Caco-2 (cell line): ENCODE measurements around the gene VTN. TPM values are rescaled to one million over a fixed set of nuclear protein-coding genes. Genes with fewer than 3 reads are reported as not detected.

Source experiments
- BruUV-seq: library from RNA; stranded (reverse); fragments of 400-500 nt; replicated peaks from 2 replicates; lab custom pipeline; 2021; lab: Mats Ljungman, UMichigan
- CTCF ChIA-PET: fragments of 300-600 bp; sonication (Branson Sonifier 250); formaldehyde crosslinking; loops from one replicate; lab custom pipeline; 2022; ENCODE audit warnings: antibody characterized with exemption; lab: Charles Lee
- POLR2A ChIA-PET: fragments of 300-600 bp; sonication (Branson Sonifier 250); formaldehyde crosslinking; loops from one replicate; lab custom pipeline; 2022; ENCODE audit warnings: antibody characterized with exemption; lab: Charles Lee
- DNase-seq, 2 experiments: peaks; one replicate each; pipeline versions ENCODE4 v3.0.0 to v3.0.0-alpha.2; 2020 to 2022
- H3K27me3 ChIP-seq: replicated peaks from 2 replicates; pipeline ENCODE4 v1.6.0; 2011; ENCODE audit warnings: low read length; ENCODE audit not compliant: control insufficient read depth, insufficient read depth
- H3K36me3 ChIP-seq: 2 replicates; pipeline ENCODE4 v1.5.1; 2011; ENCODE audit warnings: low read length; ENCODE audit not compliant: control insufficient read depth, insufficient read depth
- H3K4me1 ChIP-seq: fragments of 250-450 bp; sonication (Bioruptor Pico); 2 replicates; pipeline ENCODE4 v1.5.1; 2020; ENCODE audit warnings: mild to moderate bottlenecking
- H3K4me3 ChIP-seq: 2 replicates; pipeline ENCODE4 v1.5.1; 2011; ENCODE audit warnings: low read depth, mild to moderate bottlenecking, control low read depth, low read length
- H3K9me3 ChIP-seq: fragments of 250-450 bp; sonication (Bioruptor Pico); 2 replicates; pipeline ENCODE4 v1.5.1; 2020; ENCODE audit warnings: mild to moderate bottlenecking, moderate library complexity
- H3K27ac Mint-ChIP-seq: one replicate; pipeline ENCODE4 v1.8.0; 2022; ENCODE audit warnings: mixed read lengths; ENCODE audit not compliant: unreplicated experiment
- H3K27me3 Mint-ChIP-seq: one replicate; pipeline ENCODE4 v1.8.0; 2022; ENCODE audit warnings: mixed read lengths; ENCODE audit not compliant: insufficient read depth, unreplicated experiment
- H3K36me3 Mint-ChIP-seq: one replicate; pipeline ENCODE4 v1.8.0; 2022; ENCODE audit warnings: mild to moderate bottlenecking, mixed read lengths; ENCODE audit not compliant: insufficient read depth, unreplicated experiment
- H3K4me1 Mint-ChIP-seq: one replicate; pipeline ENCODE4 v1.8.0; 2022; ENCODE audit warnings: low read depth, mixed read lengths; ENCODE audit not compliant: unreplicated experiment
- H3K4me3 Mint-ChIP-seq: one replicate; pipeline ENCODE4 v1.8.0; 2022; ENCODE audit warnings: mild to moderate bottlenecking, moderate library complexity, mixed read lengths; ENCODE audit not compliant: unreplicated experiment
- H3K9me3 Mint-ChIP-seq: one replicate; pipeline ENCODE4 v1.8.0; 2022; ENCODE audit warnings: mixed read lengths; ENCODE audit not compliant: unreplicated experiment
- intact Hi-C: fragments of 100-400 bp; cut with micrococcal nuclease; formaldehyde crosslinking; loops from one replicate; pipeline ENCODE4 v1.10.0; 2022; ENCODE audit not compliant: unreplicated experiment
- total RNA-seq: library from RNA; stranded (reverse); gene quantifications from 2 replicates; pipeline ENCODE4 v1.2.3, GENCODE V29; 2022
- TF ChIP-seq, protein P1 (sequence below), 2 experiments: fragments of 200-600 bp in 1 of 2; IDR thresholded peaks; 1 replicate in 1 of 2; 2 replicates in 1 of 2; pipeline versions ENCODE4 v1.5.1 to v1.8.0; 2011 to 2022; ENCODE audit warnings: antibody characterized with exemption in 1 of 2, control low read depth in 1 of 2, inconsistent platforms in 1 of 2, low read depth in 1 of 2, low read length in 1 of 2, mild to moderate bottlenecking in 1 of 2, moderate library complexity in 1 of 2; ENCODE audit not compliant: insufficient read depth in 1 of 2, severe bottlenecking in 1 of 2, unreplicated experiment in 1 of 2

Gene VTN
- total RNA-seq, 1 experiment from 2014 or later, result 273 TPM

DNA sequence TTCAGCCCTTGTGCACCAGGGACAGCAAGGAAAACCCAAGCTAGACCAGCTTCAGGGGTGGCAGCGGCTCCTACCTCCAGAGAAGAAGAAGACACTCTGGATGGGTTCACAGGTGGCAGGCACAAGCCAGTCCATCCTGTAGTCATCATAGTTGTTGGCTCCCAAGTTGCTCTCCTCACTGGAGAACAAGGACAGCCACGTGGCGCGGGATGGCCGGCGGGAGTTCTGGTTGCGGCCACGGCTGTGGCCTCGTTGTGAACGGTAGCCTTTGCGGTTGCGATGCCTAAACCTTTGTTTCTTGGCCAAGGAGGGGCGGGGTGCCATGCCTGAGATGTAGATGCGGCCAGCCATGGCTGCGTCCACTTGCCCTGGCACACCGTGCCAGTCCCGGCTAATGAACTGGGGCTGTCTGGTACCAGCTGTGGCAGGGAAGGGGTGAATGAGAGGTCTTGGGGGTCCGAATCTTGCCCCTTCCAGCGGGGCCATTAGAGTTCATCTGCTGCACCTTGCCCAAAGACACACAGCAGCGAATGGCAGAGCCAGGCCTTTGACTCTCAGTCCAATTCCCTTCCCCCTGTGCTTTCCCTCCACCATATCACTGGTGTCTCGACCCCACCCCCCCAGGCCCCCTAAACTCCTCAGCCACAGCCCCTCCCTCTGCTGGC lies 2.3 kb downstream of the VTN start:
- Mint-ChIP-seq H3K27me3 (no peaks in the 10 kb centered on the region), H3K4me3 (peak overlapping the region; percentile 75), H3K9me3 (no peaks in the 10 kb centered on the region), H3K36me3 (peaks cover 63% of the 10 kb centered on the region), H3K4me1 (peaks cover 45% of the 10 kb centered on the region), H3K27ac (peak overlapping the region; percentile 88)
- TF ChIP-seq, protein P1, sequence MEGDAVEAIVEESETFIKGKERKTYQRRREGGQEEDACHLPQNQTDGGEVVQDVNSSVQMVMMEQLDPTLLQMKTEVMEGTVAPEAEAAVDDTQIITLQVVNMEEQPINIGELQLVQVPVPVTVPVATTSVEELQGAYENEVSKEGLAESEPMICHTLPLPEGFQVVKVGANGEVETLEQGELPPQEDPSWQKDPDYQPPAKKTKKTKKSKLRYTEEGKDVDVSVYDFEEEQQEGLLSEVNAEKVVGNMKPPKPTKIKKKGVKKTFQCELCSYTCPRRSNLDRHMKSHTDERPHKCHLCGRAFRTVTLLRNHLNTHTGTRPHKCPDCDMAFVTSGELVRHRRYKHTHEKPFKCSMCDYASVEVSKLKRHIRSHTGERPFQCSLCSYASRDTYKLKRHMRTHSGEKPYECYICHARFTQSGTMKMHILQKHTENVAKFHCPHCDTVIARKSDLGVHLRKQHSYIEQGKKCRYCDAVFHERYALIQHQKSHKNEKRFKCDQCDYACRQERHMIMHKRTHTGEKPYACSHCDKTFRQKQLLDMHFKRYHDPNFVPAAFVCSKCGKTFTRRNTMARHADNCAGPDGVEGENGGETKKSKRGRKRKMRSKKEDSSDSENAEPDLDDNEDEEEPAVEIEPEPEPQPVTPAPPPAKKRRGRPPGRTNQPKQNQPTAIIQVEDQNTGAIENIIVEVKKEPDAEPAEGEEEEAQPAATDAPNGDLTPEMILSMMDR (IDR thresholded peaks at IDR 0.05; ENCODE audit: insufficient read depth in 1 of 2, low read depth in 1 of 2, low read length in 1 of 2, severe bottlenecking in 1 of 2, unreplicated experiment in 1 of 2), result peak in 1 of 2 experiments; percentile 7
- Histone ChIP-seq H3K4me1 (peaks cover 46% of the 10 kb centered on the region), H3K4me3 (no peak overlapping the region), H3K36me3 (peaks cover 17% of the 10 kb centered on the region), H3K27me3 (no peaks in the 10 kb centered on the region), H3K9me3 (no peaks in the 10 kb centered on the region)
- BruUV-seq, result no TSS peak
- ChIA-PET CTCF (interaction anchor here (0.5 to 6.0 kb wide), 13 partner anchors 10 to 166 kb away, joined by 3 to 45 read pairs (median 5); partner anchors contain the start of genes IFT20, POLDIP2 and TNFAIP1), POLR2A (interaction anchor here (0.9 to 4.7 kb wide), 8 partner anchors 10 to 140 kb away, joined by 3 to 87 read pairs (median 8); partner anchors contain the start of genes IFT20, POLDIP2 and TNFAIP1)
- no peak for DNase-seq
- intact Hi-C loops, result loop anchor here (1.0 to 10.0 kb wide), 3 partner anchors 9 to 177 kb away; partner anchors contain the start of gene SLC46A1

DNA sequence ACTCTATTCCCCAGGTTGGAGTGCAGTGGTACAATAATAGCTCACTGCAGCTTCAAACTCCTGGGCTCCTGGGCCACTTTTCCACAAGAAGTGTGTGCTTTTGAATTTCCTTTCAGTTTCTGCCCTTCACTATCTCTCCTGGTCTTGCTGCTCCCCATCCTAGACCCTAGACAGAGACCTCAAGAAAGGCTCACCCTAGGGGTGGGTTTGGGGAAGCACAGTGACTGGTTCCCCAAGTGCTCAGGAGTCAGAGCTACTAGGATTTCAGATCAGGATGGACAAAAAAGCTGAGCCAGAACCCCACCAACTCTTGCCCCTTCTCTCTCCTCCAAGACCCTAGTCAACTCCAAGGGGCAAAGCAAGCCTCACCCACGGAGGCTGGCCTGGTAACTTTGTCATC lies 3.5 kb downstream of the VTN start:
- peaks cover 42% of the 10 kb centered on the region for H3K4me1 Mint-ChIP-seq
- peaks cover 66% of the 10 kb centered on the region for H3K36me3 Mint-ChIP-seq
- Histone ChIP-seq H3K4me3 (no peak overlapping the region), H3K27me3 (no peaks in the 10 kb centered on the region), H3K4me1 (peaks cover 42% of the 10 kb centered on the region), H3K9me3 (no peaks in the 10 kb centered on the region), H3K36me3 (peaks cover 17% of the 10 kb centered on the region)
- TF ChIP-seq, protein P1 (IDR thresholded peaks at IDR 0.05; ENCODE audit: insufficient read depth in 1 of 2, low read depth in 1 of 2, low read length in 1 of 2, severe bottlenecking in 1 of 2, unreplicated experiment in 1 of 2), result peak; percentile 10 to 31
- H3K9me3 Mint-ChIP-seq, result no peaks in the 10 kb centered on the region
- peak in 1 of 2 experiments; percentile 46 for DNase-seq
- no TSS peak for BruUV-seq
- ChIA-PET POLR2A (interaction anchor here (0.6 to 3.2 kb wide), 4 partner anchors 9 to 205 kb away, joined by 3 to 44 read pairs (median 8); partner anchors contain the start of genes IFT20, PIGS, POLDIP2 and TNFAIP1), CTCF (interaction anchor here (1.0 to 6.0 kb wide), 8 partner anchors 9 to 106 kb away, joined by 3 to 45 read pairs (median 4); partner anchors contain the start of genes IFT20, POLDIP2 and TNFAIP1)
- peak overlapping the region; percentile 88 for H3K27ac Mint-ChIP-seq
- no peak overlapping the region for H3K4me3 Mint-ChIP-seq
- intact Hi-C loops, result loop anchor here (10.0 kb wide), 1 partner anchor 178 kb away; no protein-coding TSS in a partner anchor
- no peaks in the 10 kb centered on the region for H3K27me3 Mint-ChIP-seq

DNA sequence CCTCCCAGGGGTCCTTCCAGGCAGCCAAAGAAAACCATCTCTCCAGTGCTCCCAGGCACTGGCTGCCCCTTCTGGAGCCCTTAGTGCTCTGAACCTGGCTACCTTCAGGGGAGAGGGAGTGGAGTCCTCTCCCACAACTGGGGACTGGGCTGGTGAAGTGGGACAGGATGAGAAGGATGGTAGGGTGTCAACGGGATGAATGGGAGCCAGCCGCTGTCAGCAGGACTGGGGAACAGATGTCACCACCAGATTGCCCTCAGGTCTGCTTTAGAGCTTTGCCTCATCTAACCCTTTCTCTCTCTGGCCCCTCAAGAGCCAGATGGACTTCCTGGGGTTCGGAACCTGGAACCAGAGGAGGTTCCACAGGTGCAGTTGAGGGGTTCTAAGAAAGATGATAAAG lies 4.6 kb downstream of the VTN start:
- no peaks in the 10 kb centered on the region for H3K27me3 Mint-ChIP-seq
- H3K4me3 ChIP-seq, result no peak overlapping the region
- no TSS peak for BruUV-seq

More for the DNA sequence above, 4.6 kb downstream of the VTN start:
- Histone ChIP-seq H3K27me3 (no peaks in the 10 kb centered on the region), H3K4me1 (peaks cover 35% of the 10 kb centered on the region), H3K9me3 (no peaks in the 10 kb centered on the region), H3K36me3 (peaks cover 23% of the 10 kb centered on the region)
- intact Hi-C loops, result loop anchor here (10.0 kb wide), 1 partner anchor 179 kb away; no protein-coding TSS in a partner anchor
- DNase-seq, result no peak
- TF ChIP-seq, protein P1 (IDR thresholded peaks at IDR 0.05; ENCODE audit: insufficient read depth in 1 of 2, low read depth in 1 of 2, low read length in 1 of 2, severe bottlenecking in 1 of 2, unreplicated experiment in 1 of 2), result no peak
- Mint-ChIP-seq H3K27ac (no peak overlapping the region), H3K4me3 (no peak overlapping the region), H3K9me3 (no peaks in the 10 kb centered on the region), H3K36me3 (peaks cover 71% of the 10 kb centered on the region), H3K4me1 (peaks cover 34% of the 10 kb centered on the region)
- POLR2A ChIA-PET, result interaction anchor here (2.3 to 3.2 kb wide), 2 partner anchors 8 to 30 kb away, joined by 12 to 44 read pairs; partner anchors contain the start of genes IFT20, POLDIP2 and TNFAIP1
- CTCF ChIA-PET, result interaction anchor here (6.0 kb wide), 1 partner anchor 8 kb away, joined by 45 read pairs; the partner anchor contains the start of gene POLDIP2
